HepG2 (cell line): ENCODE data around the gene TRIM7. TPM values are rescaled to one million over a fixed set of nuclear protein-coding genes. Genes with fewer than 3 reads are reported as not detected.

ENCODE experiments used
- CCDC6 ChIP-seq: sonication (generic); formaldehyde crosslinking; IDR thresholded peaks from 2 replicates; pipeline ENCODE4 v1.8.1; 2022; ENCODE audit warnings: mild to moderate bottlenecking, missing genetic modification reagents, moderate library complexity
- EHMT2 ChIP-seq: fragments of 200-600 bp; sonication (generic); IDR thresholded peaks from 2 replicates; pipeline ENCODE4 v1.7.0; 2017; ENCODE audit warnings: antibody characterized with exemption, low read depth, low read length, borderline replicate concordance
- EZH2 ChIP-seq: conservative IDR thresholded peaks from 2 replicates; pipeline ENCODE4 v1.6.1; 2012; ENCODE audit warnings: mild to moderate bottlenecking, low read depth, low read length, moderate library complexity
- KLF16 ChIP-seq, 2 experiments: sonication (generic) in 1 of 2; formaldehyde crosslinking in 1 of 2; IDR thresholded peaks; 2 replicates each; pipeline versions ENCODE4 v1.6.1 to v1.8.0; 2016 to 2023; ENCODE audit warnings: missing genetic modification reagents in 2 of 2, missing compliant biosample characterization in 1 of 2
- MTF2 ChIP-seq: sonication (generic); formaldehyde crosslinking; IDR thresholded peaks from 2 replicates; pipeline ENCODE4 v1.5.0; 2020; ENCODE audit warnings: missing genetic modification reagents, borderline replicate concordance
- MYNN ChIP-seq: sonication (generic); formaldehyde crosslinking; IDR thresholded peaks from 2 replicates; pipeline ENCODE4 v1.4.0; 2020; ENCODE audit warnings: mild to moderate bottlenecking, low read depth, missing genetic modification reagents
- POLR2A ChIP-seq, 2 experiments: IDR thresholded peaks; 2 replicates each; pipeline ENCODE4 v1.6.1; 2011; ENCODE audit warnings: low read depth in 2 of 2, low read length in 2 of 2, mild to moderate bottlenecking in 1 of 2, moderate library complexity in 1 of 2; ENCODE audit not compliant: insufficient read depth in 1 of 2
- SMAD3 ChIP-seq: sonication (generic); formaldehyde crosslinking; IDR thresholded peaks from 2 replicates; pipeline ENCODE4 v1.4.0; 2020; ENCODE audit warnings: missing genetic modification reagents
- STAG1 ChIP-seq: sonication (generic); formaldehyde crosslinking; IDR thresholded peaks from 2 replicates; pipeline ENCODE4 v1.4.0; 2020; ENCODE audit warnings: missing genetic modification reagents
- TBX3 ChIP-seq: fragments of 450-650 bp; IDR thresholded peaks from 2 replicates; pipeline ENCODE4 v1.6.1; 2017; ENCODE audit warnings: antibody characterized with exemption, mild to moderate bottlenecking, inconsistent platforms, borderline replicate concordance
- ZIK1 ChIP-seq: sonication (generic); formaldehyde crosslinking; IDR thresholded peaks from 2 replicates; pipeline ENCODE4 v1.5.0; 2020; ENCODE audit warnings: mild to moderate bottlenecking, low read depth, missing genetic modification reagents, borderline replicate concordance
- ZMYM2 ChIP-seq: sonication (generic); formaldehyde crosslinking; IDR thresholded peaks from 2 replicates; pipeline ENCODE4 v1.8.0; 2022; ENCODE audit warnings: mild to moderate bottlenecking, missing genetic modification reagents
- ZNF101 ChIP-seq: sonication (generic); formaldehyde crosslinking; IDR thresholded peaks from 2 replicates; pipeline ENCODE4 v1.4.0; 2020; ENCODE audit warnings: mild to moderate bottlenecking, low read depth, missing genetic modification reagents, borderline replicate concordance
- ZNF335 ChIP-seq: sonication (generic); formaldehyde crosslinking; IDR thresholded peaks from 2 replicates; pipeline ENCODE4 v1.4.0; 2020; ENCODE audit warnings: missing genetic modification reagents
- ZNF670 ChIP-seq: sonication (generic); formaldehyde crosslinking; IDR thresholded peaks from 2 replicates; pipeline ENCODE4 v1.8.0; 2022; ENCODE audit warnings: mild to moderate bottlenecking, missing genetic modification reagents, borderline replicate concordance
- ZNF772 ChIP-seq: sonication (generic); formaldehyde crosslinking; IDR thresholded peaks from 2 replicates; pipeline ENCODE4 v1.5.0; 2020; ENCODE audit warnings: mild to moderate bottlenecking, missing genetic modification reagents
- ZNF841 ChIP-seq: sonication (generic); formaldehyde crosslinking; IDR thresholded peaks from 2 replicates; pipeline ENCODE4 v1.8.1; 2023; ENCODE audit warnings: missing genetic modification reagents, borderline replicate concordance
- ZSCAN9 ChIP-seq: IDR thresholded peaks from 2 replicates; pipeline ENCODE4 v1.6.1; 2016; ENCODE audit warnings: borderline replicate concordance
- polyA plus RNA-seq, 8 experiments: library from polyadenylated mRNA; depleted of rRNA in 3 of 8; stranded (reverse) in 7 of 8; unstranded in 1 of 8; fragments of >200 nt; fragmentation: Illumina TruSeq in 4 of 8; extraction: Trizol in 4 of 8; gene quantifications; 2 replicates each; pipeline versions ENCODE4 v1.2.1 to v1.2.3, GENCODE V29; 2011 to 2016; ENCODE audit warnings: low read depth in 4 of 8, missing spikeins in 1 of 8, mixed read lengths in 1 of 8; ENCODE audit not compliant: insufficient read depth in 1 of 8
- total RNA-seq, 5 experiments: library from RNA; depleted of rRNA; stranded (reverse); fragments of >200 nt; fragmentation: Illumina TruSeq; extraction: Trizol; gene quantifications; 2 replicates each; pipeline ENCODE4 v1.2.3, GENCODE V29; 2016; ENCODE audit warnings: low read depth in 1 of 5
- TF ChIP-seq, protein P1 (sequence below): IDR thresholded peaks from 2 replicates; pipeline ENCODE4 v1.6.1; 2012; ENCODE audit warnings: low read depth, low read length, improper control_type of control experiment
- TF ChIP-seq, protein P2 (sequence below): IDR thresholded peaks from 2 replicates; pipeline ENCODE4 v1.6.1; 2018; ENCODE audit warnings: missing genetic modification reagents, mild to moderate bottlenecking, missing compliant biosample characterization
- TF ChIP-seq, protein P3 (sequence below): sonication (generic); formaldehyde crosslinking; IDR thresholded peaks from 2 replicates; pipeline ENCODE4 v1.4.0; 2020; ENCODE audit warnings: missing genetic modification reagents; ENCODE audit errors: not compliant biosample characterization
- TF ChIP-seq, protein P4 (sequence below): sonication (generic); formaldehyde crosslinking; IDR thresholded peaks from 2 replicates; pipeline ENCODE4 v1.4.0; 2020; ENCODE audit warnings: missing genetic modification reagents
- TF ChIP-seq, protein P5 (sequence below): sonication (generic); formaldehyde crosslinking; IDR thresholded peaks from 2 replicates; pipeline ENCODE4 v1.5.0; 2020; ENCODE audit warnings: missing genetic modification reagents, mild to moderate bottlenecking, borderline replicate concordance
- TF ChIP-seq, protein P6 (sequence below): sonication (generic); formaldehyde crosslinking; IDR thresholded peaks from 2 replicates; pipeline ENCODE4 v1.8.0; 2022; ENCODE audit warnings: low read depth, missing genetic modification reagents

TRIM7 gene
- total and polyA plus RNA-seq, 2 of the 13 experiments (the other 11 are each of a cell fraction or from before 2014, with no cell fraction given), result 0.13 TPM; not detected in 1

DNA sequence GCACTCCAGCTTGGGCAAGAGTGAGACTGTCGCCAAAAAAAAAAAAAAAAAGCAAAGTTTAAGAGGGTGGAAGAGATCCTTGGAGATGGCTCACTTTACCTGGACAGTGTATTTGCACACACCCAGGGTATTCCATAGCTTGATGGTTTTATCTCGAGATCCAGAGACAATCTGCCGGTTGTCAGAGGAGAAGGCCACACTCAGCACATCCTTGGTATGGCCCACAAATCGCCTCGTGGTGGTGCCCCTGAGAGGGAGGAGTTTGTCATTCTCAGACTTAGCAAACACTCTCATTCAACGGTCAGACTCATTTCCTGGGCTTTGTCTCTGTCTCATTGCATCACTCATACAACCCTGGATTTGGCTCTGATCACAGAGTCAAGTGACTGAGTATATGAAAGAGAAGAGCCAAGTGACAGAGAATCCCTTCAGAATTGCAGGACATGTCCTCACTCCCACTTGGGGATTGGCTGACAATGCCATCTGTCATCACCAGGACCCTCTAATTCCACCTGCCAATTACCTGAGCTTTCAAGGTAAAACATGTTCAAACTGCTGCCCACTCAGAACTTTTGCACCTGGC is 36.5 kb upstream of the TRIM7 start (continued):
- TF ChIP-seq, protein P1, sequence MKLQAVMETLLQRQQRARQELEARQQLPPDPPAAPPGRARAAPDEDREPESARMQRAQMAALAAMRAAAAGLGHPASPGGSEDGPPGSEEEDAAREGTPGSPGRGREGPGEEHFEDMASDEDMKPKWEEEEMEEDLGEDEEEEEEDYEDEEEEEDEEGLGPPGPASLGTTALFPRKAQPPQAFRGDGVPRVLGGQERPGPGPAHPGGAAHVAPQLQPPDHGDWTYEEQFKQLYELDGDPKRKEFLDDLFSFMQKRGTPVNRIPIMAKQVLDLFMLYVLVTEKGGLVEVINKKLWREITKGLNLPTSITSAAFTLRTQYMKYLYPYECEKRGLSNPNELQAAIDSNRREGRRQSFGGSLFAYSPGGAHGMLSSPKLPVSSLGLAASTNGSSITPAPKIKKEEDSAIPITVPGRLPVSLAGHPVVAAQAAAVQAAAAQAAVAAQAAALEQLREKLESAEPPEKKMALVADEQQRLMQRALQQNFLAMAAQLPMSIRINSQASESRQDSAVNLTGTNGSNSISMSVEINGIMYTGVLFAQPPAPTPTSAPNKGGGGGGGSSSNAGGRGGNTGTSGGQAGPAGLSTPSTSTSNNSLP, result 0 out of 2 replicates have a peak, but pooled peaks have one; percentile 17
- TF ChIP-seq ZNF772 (CRISPR knock-in tag) (no peak), EZH2 (no peak), KLF16 (CRISPR knock-in tag; IDR thresholded peaks at IDR 0.05) (0 out of 4 replicates have a peak, but pooled peaks of 1 of the 2 experiments have one; percentile 49), SMAD3 (CRISPR knock-in tag) (0 out of 2 replicates have a peak, but pooled peaks have one; percentile 2), ZNF841 (CRISPR knock-in tag) (no peak), ZNF670 (CRISPR knock-in tag) (no peak), MTF2 (CRISPR knock-in tag) (no peak), MYNN (CRISPR knock-in tag) (no peak), CCDC6 (CRISPR knock-in tag) (no peak), ZMYM2 (no peak), ZNF335 (no peak), EHMT2 (no peak), TBX3 (no peak), ZNF101 (no peak), ZIK1 (no peak), STAG1 (CRISPR knock-in tag) (no peak), ZSCAN9 (no peak), POLR2A (IDR thresholded peaks at IDR 0.05; ENCODE audit: insufficient read depth in 1 of 2, low read depth in 2 of 2, low read length in 2 of 2) (peak; percentile 25 to 56; a peak in 3 of 4 replicates)
- TF ChIP-seq, protein P2, sequence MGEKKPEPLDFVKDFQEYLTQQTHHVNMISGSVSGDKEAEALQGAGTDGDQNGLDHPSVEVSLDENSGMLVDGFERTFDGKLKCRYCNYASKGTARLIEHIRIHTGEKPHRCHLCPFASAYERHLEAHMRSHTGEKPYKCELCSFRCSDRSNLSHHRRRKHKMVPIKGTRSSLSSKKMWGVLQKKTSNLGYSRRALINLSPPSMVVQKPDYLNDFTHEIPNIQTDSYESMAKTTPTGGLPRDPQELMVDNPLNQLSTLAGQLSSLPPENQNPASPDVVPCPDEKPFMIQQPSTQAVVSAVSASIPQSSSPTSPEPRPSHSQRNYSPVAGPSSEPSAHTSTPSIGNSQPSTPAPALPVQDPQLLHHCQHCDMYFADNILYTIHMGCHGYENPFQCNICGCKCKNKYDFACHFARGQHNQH (CRISPR knock-in tag), result no peak
- TF ChIP-seq, protein P3, sequence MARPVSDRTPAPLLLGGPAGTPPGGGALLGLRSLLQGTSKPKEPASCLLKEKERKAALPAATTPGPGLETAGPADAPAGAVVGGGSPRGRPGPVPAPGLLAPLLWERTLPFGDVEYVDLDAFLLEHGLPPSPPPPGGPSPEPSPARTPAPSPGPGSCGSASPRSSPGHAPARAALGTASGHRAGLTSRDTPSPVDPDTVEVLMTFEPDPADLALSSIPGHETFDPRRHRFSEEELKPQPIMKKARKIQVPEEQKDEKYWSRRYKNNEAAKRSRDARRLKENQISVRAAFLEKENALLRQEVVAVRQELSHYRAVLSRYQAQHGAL, result no peak
- TF ChIP-seq, protein P4, sequence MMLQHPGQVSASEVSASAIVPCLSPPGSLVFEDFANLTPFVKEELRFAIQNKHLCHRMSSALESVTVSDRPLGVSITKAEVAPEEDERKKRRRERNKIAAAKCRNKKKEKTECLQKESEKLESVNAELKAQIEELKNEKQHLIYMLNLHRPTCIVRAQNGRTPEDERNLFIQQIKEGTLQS (CRISPR knock-in tag), result peak; percentile 76
- TF ChIP-seq, protein P5, sequence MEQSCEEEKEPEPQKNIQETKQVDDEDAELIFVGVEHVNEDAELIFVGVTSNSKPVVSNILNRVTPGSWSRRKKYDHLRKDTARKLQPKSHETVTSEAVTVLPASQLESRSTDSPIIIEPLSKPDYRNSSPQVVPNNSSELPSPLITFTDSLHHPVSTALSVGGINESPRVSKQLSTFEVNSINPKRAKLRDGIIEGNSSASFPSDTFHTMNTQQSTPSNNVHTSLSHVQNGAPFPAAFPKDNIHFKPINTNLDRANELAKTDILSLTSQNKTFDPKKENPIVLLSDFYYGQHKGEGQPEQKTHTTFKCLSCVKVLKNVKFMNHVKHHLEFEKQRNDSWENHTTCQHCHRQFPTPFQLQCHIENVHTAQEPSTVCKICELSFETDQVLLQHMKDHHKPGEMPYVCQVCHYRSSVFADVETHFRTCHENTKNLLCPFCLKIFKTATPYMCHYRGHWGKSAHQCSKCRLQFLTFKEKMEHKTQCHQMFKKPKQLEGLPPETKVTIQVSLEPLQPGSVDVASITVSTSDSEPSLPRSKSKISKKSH (CRISPR knock-in tag), result no peak
- TF ChIP-seq, protein P6, sequence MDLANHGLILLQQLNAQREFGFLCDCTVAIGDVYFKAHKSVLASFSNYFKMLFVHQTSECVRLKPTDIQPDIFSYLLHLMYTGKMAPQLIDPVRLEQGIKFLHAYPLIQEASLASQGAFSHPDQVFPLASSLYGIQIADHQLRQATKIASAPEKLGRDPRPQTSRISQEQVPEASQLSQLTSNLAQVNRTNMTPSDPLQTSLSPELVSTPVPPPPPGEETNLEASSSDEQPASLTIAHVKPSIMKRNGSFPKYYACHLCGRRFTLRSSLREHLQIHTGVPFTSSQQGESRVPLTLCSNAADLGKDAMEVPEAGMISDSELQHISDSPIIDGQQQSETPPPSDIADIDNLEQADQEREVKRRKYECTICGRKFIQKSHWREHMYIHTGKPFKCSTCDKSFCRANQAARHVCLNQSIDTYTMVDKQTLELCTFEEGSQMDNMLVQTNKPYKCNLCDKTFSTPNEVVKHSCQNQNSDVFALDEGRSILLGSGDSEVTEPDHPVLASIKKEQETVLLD, result no peak
